GM13977 (cell line): ENCODE results near the gene RHBDL2.

Experiments used
- DNase-seq: peaks from one replicate; pipeline ENCODE4 v3.0.0; 2012; ENCODE audit warnings: low spot score
- CTCF ChIP-seq: IDR thresholded peaks from 2 replicates; pipeline ENCODE4 v1.5.1; 2012; ENCODE audit warnings: mild to moderate bottlenecking, control low read depth; ENCODE audit not compliant: insufficient read depth; ENCODE audit errors: extremely low read depth, missing control alignments
- in situ Hi-C: fragments of 300-500 bp; cut with MboI; formaldehyde crosslinking; loops from one replicate; pipeline ENCODE4 v1.12.0; 2022; ENCODE audit warnings: low sequenced_read_pairs, low pct_unique_long_range_greater_than_20kb, mixed read lengths, inconsistent platforms; ENCODE audit not compliant: unreplicated experiment

Gene RHBDL2

DNA sequence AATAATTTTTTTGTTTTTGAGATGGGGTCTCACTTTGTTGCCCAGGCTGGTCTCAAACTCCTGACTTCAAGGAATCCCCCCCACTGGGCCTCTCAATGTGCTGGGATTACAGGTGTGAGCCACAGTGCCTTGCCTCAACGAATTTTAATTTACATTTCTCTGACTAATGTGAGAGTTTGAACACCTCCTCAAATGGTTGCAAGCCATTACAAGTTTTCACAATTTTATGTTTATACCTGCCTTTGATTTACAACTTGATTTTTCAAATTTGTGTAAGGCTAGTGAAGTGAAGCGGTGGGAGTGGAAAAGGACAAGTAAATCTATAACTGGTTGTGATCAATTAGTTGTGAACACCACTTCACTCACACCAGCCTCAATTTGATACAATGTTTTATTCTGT, 8.9 kb upstream of the RHBDL2 start:
- no peak for TF ChIP-seq CTCF
- no peak for DNase-seq
- in situ Hi-C loops: no loop called here

GRCh38 chr1:38944547-38944946, 2.9 kb upstream of the RHBDL2 start:
- no peak for DNase-seq
- no peak for TF ChIP-seq CTCF
- in situ Hi-C loops: no loop called here

DNA sequence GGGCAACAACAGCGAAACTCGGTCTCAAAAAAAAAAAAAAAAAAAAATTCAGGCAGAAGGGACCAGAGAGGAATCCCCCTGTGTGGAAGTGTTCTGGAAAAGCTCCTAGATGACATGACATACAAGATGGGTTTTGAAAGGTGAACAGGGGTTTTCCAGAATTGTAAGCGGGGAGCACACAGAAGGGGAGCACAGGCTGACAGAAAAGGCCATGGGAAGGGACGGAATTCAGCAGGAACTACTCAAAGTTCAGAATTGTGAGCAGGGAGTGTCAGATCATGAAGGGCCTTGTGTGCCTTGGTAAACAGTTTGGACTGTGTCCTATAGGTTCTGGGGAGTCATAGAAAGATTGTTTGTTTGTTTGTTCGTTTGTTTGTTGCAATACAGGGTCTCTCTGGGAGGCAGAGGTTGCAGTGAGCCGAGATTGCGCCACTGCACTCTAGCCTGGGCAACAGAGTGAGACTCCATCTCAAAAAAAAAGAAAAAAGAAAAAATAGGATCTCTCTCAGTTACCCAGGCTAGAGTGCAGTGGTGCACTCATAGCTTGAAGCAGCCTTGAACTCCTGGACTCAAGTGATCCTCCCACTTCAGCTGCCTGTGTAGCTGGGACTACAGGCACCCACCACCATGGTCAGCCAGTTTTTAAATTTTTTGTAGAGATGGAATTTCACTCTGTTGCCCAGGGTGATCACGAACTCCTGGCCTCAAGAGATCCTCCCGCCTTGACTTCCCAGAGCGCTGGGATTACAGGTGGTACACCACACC, 1.2 kb upstream of the RHBDL2 start:
- TF ChIP-seq CTCF: no peak
- in situ Hi-C loops: no loop called here
- no peak for DNase-seq

DNA sequence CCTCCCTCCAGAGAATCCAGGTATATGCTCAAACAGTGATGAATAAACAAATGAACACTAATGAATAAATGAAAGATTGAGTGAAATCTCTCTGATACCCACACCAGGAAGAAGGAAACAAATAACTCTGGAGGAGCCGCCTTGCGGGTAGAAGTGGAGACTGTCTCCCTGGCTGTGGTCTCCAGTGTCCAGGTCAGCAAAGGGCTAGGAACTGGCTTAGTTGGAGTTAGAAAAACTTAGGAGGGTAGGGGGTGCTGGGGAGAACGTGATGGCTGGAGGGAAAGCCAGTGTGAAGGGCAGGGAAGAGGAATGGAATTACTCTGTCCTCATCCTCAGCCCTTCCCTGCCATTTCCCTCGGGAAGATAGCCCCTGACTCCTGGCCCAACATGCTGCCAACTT, 537 bp downstream of the RHBDL2 start:
- TF ChIP-seq CTCF: no peak

DNA sequence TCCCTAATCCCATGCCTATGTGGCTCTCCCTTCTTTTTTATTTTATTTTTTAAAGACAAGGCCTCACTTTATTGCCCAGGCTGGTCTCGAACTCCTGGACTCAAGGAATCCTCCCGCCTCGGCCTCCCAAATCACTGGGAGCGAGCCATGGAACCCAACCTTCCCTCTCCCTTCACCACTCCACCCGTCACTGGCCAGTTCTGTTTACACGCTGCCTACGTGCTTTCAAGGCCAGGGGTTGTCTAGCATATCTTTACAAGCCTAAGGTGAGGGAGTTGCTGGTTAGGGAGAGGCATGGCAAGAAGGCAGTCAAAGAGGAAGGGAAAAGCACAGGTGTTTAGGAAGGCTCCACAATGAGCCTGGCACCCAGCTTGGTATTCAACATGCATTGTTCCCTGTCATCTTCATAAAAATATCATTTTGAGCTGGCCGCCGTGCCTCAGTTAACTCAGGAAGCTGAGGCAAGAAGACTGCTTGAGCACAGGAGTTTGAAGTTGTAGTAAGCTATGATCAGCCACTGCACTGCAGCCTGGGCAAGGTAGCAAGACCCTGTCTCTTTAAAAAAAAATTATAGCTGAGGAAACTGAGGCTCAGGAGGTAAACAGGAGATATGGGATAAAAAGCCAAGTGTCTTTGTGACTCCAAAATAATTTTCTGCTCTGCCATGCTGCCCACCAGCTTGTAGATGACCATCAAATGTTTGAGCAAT, 1.1 kb downstream of the RHBDL2 start:
- TF ChIP-seq CTCF: no peak
- DNase-seq: no peak
- in situ Hi-C loops: no loop called here

More for the DNA sequence above, 537 bp downstream of the RHBDL2 start:
- DNase-seq: no peak
- in situ Hi-C loops: no loop called here

DNA sequence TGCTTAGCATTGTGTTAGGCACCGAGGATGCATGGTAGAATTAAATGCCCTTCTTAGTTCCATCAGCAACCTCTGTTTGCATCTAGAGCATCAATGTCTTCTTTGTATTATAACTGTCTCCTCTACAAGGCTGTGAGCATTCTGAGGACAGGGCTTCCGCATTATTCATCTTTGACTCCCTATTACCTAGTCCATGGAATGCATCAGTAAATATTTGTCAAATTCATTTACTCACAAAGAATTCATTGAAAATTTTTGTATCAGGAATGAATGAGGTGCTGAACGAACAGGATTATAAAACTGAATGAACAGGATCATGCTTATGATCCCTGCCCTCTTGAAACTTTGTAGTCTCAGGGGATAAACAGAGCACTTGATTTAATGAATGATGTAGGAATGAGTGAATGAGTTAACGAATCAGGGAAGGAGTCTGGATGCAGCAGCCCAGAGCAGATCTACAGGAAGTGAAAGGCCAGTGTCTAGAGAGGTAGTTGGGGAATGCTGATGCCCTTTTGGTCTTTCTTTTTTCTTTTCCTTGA, 2.8 kb downstream of the RHBDL2 start:
- in situ Hi-C loops: no loop called here
- no peak for TF ChIP-seq CTCF
- DNase-seq: no peak
